Stimulated activated naive CD4-positive, alpha-beta T cell treated with Interleukin-2 at 50 U/mL for 16 hours (primary cell): ENCODE measurements around the gene SHH.

Source experiments
- DNase-seq: peaks from one replicate; lab custom pipeline; 2025; lab: John Stamatoyannopoulos, UW

The SHH gene

GRCh38 chr7:155811895-155812761 lies at the start of gene SHH:
SHH (minus strand) TSS chr7:155812463; CDS start chr7:155812122, 341 bp downstream.
- no peak for DNase-seq

- no peak for DNase-seq
Observed at GRCh38 chr7:155861480-155861868, 49.2 kb upstream of the SHH start.

GRCh38 chr7:155860840-155861479 lies 48.7 kb upstream of the SHH start:
- no peak for DNase-seq

GRCh38 chr7:155860461-155860839 lies 48.2 kb upstream of the SHH start:
- no peak for DNase-seq

GRCh38 chr7:155858521-155859061 lies 46.3 kb upstream of the SHH start:
- DNase-seq, result no peak

GRCh38 chr7:155857141-155857540 lies 44.9 kb upstream of the SHH start:
- DNase-seq, result no peak

GRCh38 chr7:155856656-155857055 lies 44.4 kb upstream of the SHH start:
- no peak for DNase-seq

GRCh38 chr7:155852426-155853301 lies 40.4 kb upstream of the SHH start:
- no peak for DNase-seq

GRCh38 chr7:155851892-155852291 lies 39.6 kb upstream of the SHH start:
- no peak for DNase-seq

GRCh38 chr7:155850766-155851678 lies 38.8 kb upstream of the SHH start:
- DNase-seq, result no peak

- DNase-seq, result no peak
Observed at GRCh38 chr7:155850001-155850436, 37.8 kb upstream of the SHH start.

GRCh38 chr7:155848691-155849669 lies 36.7 kb upstream of the SHH start:
- DNase-seq, result no peak

- DNase-seq, result no peak
Observed at GRCh38 chr7:155847821-155848435, 35.7 kb upstream of the SHH start.

GRCh38 chr7:155846936-155847335 lies 34.7 kb upstream of the SHH start:
- no peak for DNase-seq

GRCh38 chr7:155846156-155846555 lies 33.9 kb upstream of the SHH start:
- no peak for DNase-seq

- no peak for DNase-seq
Observed at GRCh38 chr7:155845226-155845625, 33.0 kb upstream of the SHH start.

GRCh38 chr7:155844526-155844925 lies 32.3 kb upstream of the SHH start:
- no peak for DNase-seq

GRCh38 chr7:155844019-155844453 lies 31.8 kb upstream of the SHH start:
- no peak for DNase-seq

- DNase-seq, result no peak
Observed at GRCh38 chr7:155843426-155844018, 31.3 kb upstream of the SHH start.
